Measurements from ENCODE around the gene PHPT1.

The PHPT1 gene

GRCh38 chr9:136847826-136848392 is 1.3 kb upstream of the PHPT1 start:
- peak overlapping the region; percentile 94 for H3K4me3 Mint-ChIP-seq
- peak; percentile 88 for DNase-seq
- H3K4me1 Mint-ChIP-seq, result peaks cover 9% of the 10 kb centered on the region
- H3K36me3 Mint-ChIP-seq (ENCODE audit: low read depth), result no peaks in the 10 kb centered on the region
- H3K9me3 Mint-ChIP-seq, result no peaks in the 10 kb centered on the region
- TF ChIP-seq CTCF (IDR thresholded peaks at IDR 0.05), result no peak
- H3K27me3 Mint-ChIP-seq (ENCODE audit: low read depth, poor library complexity), result peaks cover 9% of the 10 kb centered on the region
- peak overlapping the region; percentile 94 for H3K27ac Mint-ChIP-seq

- Mint-ChIP-seq H3K36me3 (ENCODE audit: low read depth) (no peaks in the 10 kb centered on the region), H3K27ac (no peak overlapping the region), H3K9me3 (no peaks in the 10 kb centered on the region), H3K27me3 (ENCODE audit: low read depth, poor library complexity) (peaks cover 9% of the 10 kb centered on the region), H3K4me3 (peak overlapping the region; percentile 94), H3K4me1 (peaks cover 9% of the 10 kb centered on the region)
- DNase-seq, result peak; percentile 63
- TF ChIP-seq CTCF (IDR thresholded peaks at IDR 0.05), result no peak
Observed at GRCh38 chr9:136848393-136849037, 694 bp upstream of the PHPT1 start.

GRCh38 chr9:136849960-136850865 is 1.0 kb downstream of the PHPT1 start:
- Mint-ChIP-seq H3K4me3 (peak overlapping the region; percentile 94), H3K27ac (peak overlapping the region; percentile 51)

GRCh38 chr9:136850866-136851775 is 1.9 kb downstream of the PHPT1 start:
- no peak for TF ChIP-seq CTCF (IDR thresholded peaks at IDR 0.05)
- no peak overlapping the region for H3K27ac Mint-ChIP-seq
- H3K9me3 Mint-ChIP-seq, result no peaks in the 10 kb centered on the region

More at GRCh38 chr9:136849960-136850865, 1.0 kb downstream of the PHPT1 start:
- peaks cover 9% of the 10 kb centered on the region for H3K27me3 Mint-ChIP-seq (ENCODE audit: low read depth, poor library complexity)
- no peaks in the 10 kb centered on the region for H3K9me3 Mint-ChIP-seq
- H3K36me3 Mint-ChIP-seq (ENCODE audit: low read depth), result no peaks in the 10 kb centered on the region
- TF ChIP-seq CTCF (IDR thresholded peaks at IDR 0.05), result no peak
- no peak for DNase-seq
- H3K4me1 Mint-ChIP-seq, result peaks cover 9% of the 10 kb centered on the region

GRCh38 chr9:136851941-136852663 is 2.9 kb downstream of the PHPT1 start, which contains the start of gene MAMDC4:
MAMDC4 (plus strand) TSS chr9:136852346; CDS start chr9:136852417, 71 bp downstream.
- no peak for TF ChIP-seq CTCF (IDR thresholded peaks at IDR 0.05)
- no peak within 1 kb of the TSS for H3K4me3 Mint-ChIP-seq
- H3K27ac Mint-ChIP-seq, result no peak within 1 kb of the TSS
- peaks cover 7% of the 10 kb centered on the region for H3K27me3 Mint-ChIP-seq (ENCODE audit: low read depth, poor library complexity)
- no peaks in the 10 kb centered on the region for H3K9me3 Mint-ChIP-seq
- H3K36me3 Mint-ChIP-seq (ENCODE audit: low read depth), result no peaks in the 10 kb centered on the region
- DNase-seq, result peak; percentile 6
- peaks cover 9% of the 10 kb centered on the region for H3K4me1 Mint-ChIP-seq

More at GRCh38 chr9:136850866-136851775, 1.9 kb downstream of the PHPT1 start:
- peak overlapping the region; percentile 70 for H3K4me3 Mint-ChIP-seq
- no peaks in the 10 kb centered on the region for H3K36me3 Mint-ChIP-seq (ENCODE audit: low read depth)
- DNase-seq, result no peak
- peaks cover 9% of the 10 kb centered on the region for H3K4me1 Mint-ChIP-seq
- peaks cover 9% of the 10 kb centered on the region for H3K27me3 Mint-ChIP-seq (ENCODE audit: low read depth, poor library complexity)

Data from nephron progenitor cell (in vitro differentiated cells).